Mucosa of rectum (tissue), 2 donors: ENCODE measurements around the gene KRTAP2-4.
"Not testable (repeated sequence)": the region's sequence is repeated elsewhere in the genome, so short reads cannot be mapped to it uniquely, and the experiment has no call there.

Experiments used
- H3K27ac ChIP-seq, 2 donors: one replicate each; pipeline ENCODE4 v1.7.0; 2013; ENCODE audit warnings: inconsistent platforms in 2 of 2, low read depth in 2 of 2, low read length in 2 of 2
- H3K27me3 ChIP-seq, 2 donors: one replicate each; pipeline ENCODE4 v1.7.0; 2013; ENCODE audit warnings: low read length in 2 of 2; ENCODE audit not compliant: control insufficient read depth in 2 of 2, insufficient read depth in 2 of 2
- H3K36me3 ChIP-seq, 2 donors: one replicate each; pipeline ENCODE4 v1.7.0; 2013; ENCODE audit warnings: low read length in 2 of 2; ENCODE audit not compliant: control insufficient read depth in 2 of 2, insufficient read depth in 2 of 2
- H3K4me1 ChIP-seq, 2 donors: one replicate each; pipeline ENCODE4 v1.7.0; 2013; ENCODE audit warnings: low read length in 2 of 2, mild to moderate bottlenecking in 1 of 2; ENCODE audit not compliant: control insufficient read depth in 2 of 2, insufficient read depth in 2 of 2
- H3K4me3 ChIP-seq, 2 donors: one replicate each; pipeline ENCODE4 v1.7.0; 2013; ENCODE audit warnings: low read length in 2 of 2
- H3K9ac ChIP-seq, 2 donors: one replicate each; pipeline ENCODE4 v1.7.0; 2013; ENCODE audit warnings: low read length in 2 of 2, low read depth in 1 of 2, mild to moderate bottlenecking in 1 of 2
- H3K9me3 ChIP-seq, 2 donors: one replicate each; pipeline ENCODE4 v1.7.0; 2013; ENCODE audit warnings: low read length in 2 of 2; ENCODE audit not compliant: control insufficient read depth in 2 of 2
- donor health status: healthy.
- donor health status: Normal muscosa, but diverticular disease.

KRTAP2-4 gene

GRCh38 chr17:41099682-41100480, 34.2 kb upstream of the KRTAP2-4 start:
- H3K36me3 ChIP-seq, H3K4me3 ChIP-seq, H3K9me3 ChIP-seq, H3K27me3 ChIP-seq, H3K27ac ChIP-seq, H3K9ac ChIP-seq, H3K4me1 ChIP-seq: not testable (repeated sequence)

GRCh38 chr17:41098481-41098880, 32.8 kb upstream of the KRTAP2-4 start:
- H3K27me3 ChIP-seq: peaks cover 0 to 2% of the 10 kb centered on the region in 2 donors
- no peak overlapping the region for H3K9ac ChIP-seq
- no peaks in the 10 kb centered on the region for H3K4me1 ChIP-seq
- no peak overlapping the region for H3K27ac ChIP-seq
- H3K36me3 ChIP-seq: no peaks in the 10 kb centered on the region
- H3K9me3 ChIP-seq: no peaks in the 10 kb centered on the region
- H3K4me3 ChIP-seq: no peak overlapping the region

- Histone ChIP-seq H3K9me3 (no peaks in the 10 kb centered on the region), H3K27me3 (peaks cover 0 to 2% of the 10 kb centered on the region in 2 donors), H3K4me1 (no peaks in the 10 kb centered on the region), H3K27ac (no peak within 1 kb of the TSS), H3K9ac (no peak within 1 kb of the TSS), H3K36me3 (no peaks in the 10 kb centered on the region), H3K4me3 (no peak within 1 kb of the TSS)
Observed at GRCh38 chr17:41098042-41098441, 32.4 kb upstream of the KRTAP2-4 start, which contains the start of gene KRTAP4-8. Gene KRTAP4-8, minus strand, starts transcription at chr17:41098142. Its CDS starts 58 bp downstream, at chr17:41098084.

GRCh38 chr17:41096055-41096454, 30.4 kb upstream of the KRTAP2-4 start:
- Histone ChIP-seq H3K27ac (no peak overlapping the region), H3K9me3 (no peaks in the 10 kb centered on the region), H3K9ac (no peak overlapping the region), H3K36me3 (no peaks in the 10 kb centered on the region), H3K4me3 (no peak overlapping the region), H3K4me1 (no peaks in the 10 kb centered on the region), H3K27me3 (peaks cover 0 to 2% of the 10 kb centered on the region in 2 donors)

- not testable (repeated sequence) for H3K36me3 ChIP-seq, H3K27me3 ChIP-seq, H3K9ac ChIP-seq, H3K9me3 ChIP-seq, H3K4me1 ChIP-seq, H3K4me3 ChIP-seq, H3K27ac ChIP-seq
Observed at GRCh38 chr17:41088760-41089352, 23.2 kb upstream of the KRTAP2-4 start.

- not testable (repeated sequence) for H3K4me1 ChIP-seq, H3K9ac ChIP-seq, H3K27me3 ChIP-seq, H3K27ac ChIP-seq, H3K4me3 ChIP-seq, H3K9me3 ChIP-seq, H3K36me3 ChIP-seq
Observed at GRCh38 chr17:41084100-41084856, 18.6 kb upstream of the KRTAP2-4 start, which contains the start of gene KRTAP4-7. Gene KRTAP4-7, plus strand, starts transcription at chr17:41084150. Its CDS starts 57 bp downstream, at chr17:41084207.

GRCh38 chr17:41083427-41083826, 17.7 kb upstream of the KRTAP2-4 start:
- H3K4me1 ChIP-seq, H3K27ac ChIP-seq, H3K9ac ChIP-seq, H3K36me3 ChIP-seq, H3K9me3 ChIP-seq, H3K4me3 ChIP-seq, H3K27me3 ChIP-seq: not testable (repeated sequence)

GRCh38 chr17:41082626-41083025, 16.9 kb upstream of the KRTAP2-4 start:
- no peaks in the 10 kb centered on the region for H3K4me1 ChIP-seq
- H3K9ac ChIP-seq: no peak overlapping the region
- H3K4me3 ChIP-seq: no peak overlapping the region
- H3K27ac ChIP-seq: no peak overlapping the region
- no peaks in the 10 kb centered on the region for H3K9me3 ChIP-seq
- H3K27me3 ChIP-seq: peaks cover 0 to under 1% of the 10 kb centered on the region in 2 donors
- no peaks in the 10 kb centered on the region for H3K36me3 ChIP-seq

GRCh38 chr17:41076788-41077187, 11.1 kb upstream of the KRTAP2-4 start:
- Histone ChIP-seq H3K27ac (no peak overlapping the region), H3K9me3 (no peaks in the 10 kb centered on the region), H3K4me1 (no peaks in the 10 kb centered on the region), H3K36me3 (no peaks in the 10 kb centered on the region), H3K9ac (no peak overlapping the region), H3K4me3 (no peak overlapping the region), H3K27me3 (peaks cover 3% of the 10 kb centered on the region in 2 donors)

GRCh38 chr17:41073676-41074075, 8.0 kb upstream of the KRTAP2-4 start:
- Histone ChIP-seq H3K27me3 (peaks cover 3% of the 10 kb centered on the region in 2 donors), H3K36me3 (no peaks in the 10 kb centered on the region), H3K4me1 (no peaks in the 10 kb centered on the region), H3K27ac (no peak overlapping the region), H3K9me3 (no peaks in the 10 kb centered on the region), H3K9ac (no peak overlapping the region), H3K4me3 (no peak overlapping the region)
